ENCODE measurements around the gene ANGPT4.

The ANGPT4 gene

DNA sequence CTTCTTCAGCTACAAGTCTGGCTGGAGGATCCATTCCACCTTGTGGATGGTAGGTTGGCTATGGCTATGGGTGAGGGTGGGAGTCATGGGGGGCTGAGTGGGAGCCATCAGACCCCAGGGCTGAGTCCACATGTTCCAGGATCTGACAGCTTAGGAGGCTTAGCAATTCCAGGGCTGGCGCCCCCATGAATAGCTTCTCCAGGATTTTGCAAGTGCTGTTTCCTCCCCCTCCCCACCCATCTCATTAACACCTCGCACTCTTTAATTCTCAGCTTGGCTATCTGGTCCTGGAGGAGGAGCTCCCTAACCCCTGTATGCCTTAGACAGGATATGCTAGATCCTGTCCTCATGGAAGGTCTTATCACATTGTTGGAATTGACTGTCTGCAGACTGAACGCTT lies 39.0 kb upstream of the ANGPT4 start:
- no peak overlapping the region for H3K27ac ChIP-seq
- no peak for DNase-seq
- in situ Hi-C loops (cut with HindIII; ENCODE audit: low pct_ligation_motif_present, low sequenced_read_pairs) = no loop called here
- H3K36me3 ChIP-seq (replicated peaks) = no peaks in the 10 kb centered on the region
- H3K4me3 ChIP-seq (ENCODE audit: low read depth, low read length) = no peak overlapping the region
- H3K27me3 ChIP-seq (replicated peaks) = no peaks in the 10 kb centered on the region
- TF ChIP-seq, protein P1, sequence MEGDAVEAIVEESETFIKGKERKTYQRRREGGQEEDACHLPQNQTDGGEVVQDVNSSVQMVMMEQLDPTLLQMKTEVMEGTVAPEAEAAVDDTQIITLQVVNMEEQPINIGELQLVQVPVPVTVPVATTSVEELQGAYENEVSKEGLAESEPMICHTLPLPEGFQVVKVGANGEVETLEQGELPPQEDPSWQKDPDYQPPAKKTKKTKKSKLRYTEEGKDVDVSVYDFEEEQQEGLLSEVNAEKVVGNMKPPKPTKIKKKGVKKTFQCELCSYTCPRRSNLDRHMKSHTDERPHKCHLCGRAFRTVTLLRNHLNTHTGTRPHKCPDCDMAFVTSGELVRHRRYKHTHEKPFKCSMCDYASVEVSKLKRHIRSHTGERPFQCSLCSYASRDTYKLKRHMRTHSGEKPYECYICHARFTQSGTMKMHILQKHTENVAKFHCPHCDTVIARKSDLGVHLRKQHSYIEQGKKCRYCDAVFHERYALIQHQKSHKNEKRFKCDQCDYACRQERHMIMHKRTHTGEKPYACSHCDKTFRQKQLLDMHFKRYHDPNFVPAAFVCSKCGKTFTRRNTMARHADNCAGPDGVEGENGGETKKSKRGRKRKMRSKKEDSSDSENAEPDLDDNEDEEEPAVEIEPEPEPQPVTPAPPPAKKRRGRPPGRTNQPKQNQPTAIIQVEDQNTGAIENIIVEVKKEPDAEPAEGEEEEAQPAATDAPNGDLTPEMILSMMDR (IDR thresholded peaks at IDR 0.05; ENCODE audit: low read depth, low read length, missing control alignments) = no peak

DNA sequence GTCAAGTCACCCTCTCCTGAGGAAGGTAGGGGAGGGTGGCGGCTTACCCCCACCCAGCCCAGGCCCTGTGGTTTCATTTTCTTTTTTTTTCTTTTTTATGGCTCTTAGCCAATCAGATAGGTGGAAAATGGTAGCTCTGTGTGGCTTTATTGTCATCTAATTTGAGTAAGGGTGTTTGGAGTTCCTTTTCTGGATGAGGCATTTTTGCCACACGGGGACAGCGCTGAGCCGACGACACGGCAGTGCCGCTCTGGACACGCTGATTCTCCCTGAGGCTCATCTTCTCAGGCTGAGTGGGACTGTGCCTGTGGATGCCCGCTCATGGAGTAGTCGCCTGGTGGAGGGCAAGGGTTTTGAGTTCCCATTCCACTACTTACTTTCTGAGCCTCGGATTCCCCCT lies 37.6 kb upstream of the ANGPT4 start:
- in situ Hi-C loops (cut with HindIII; ENCODE audit: low pct_ligation_motif_present, low sequenced_read_pairs) = no loop called here
- DNase-seq = no peak
- H3K4me3 ChIP-seq (ENCODE audit: low read depth, low read length) = no peak overlapping the region
- H3K27ac ChIP-seq = no peak overlapping the region
- no peaks in the 10 kb centered on the region for H3K36me3 ChIP-seq (replicated peaks)
- TF ChIP-seq, protein P1 (IDR thresholded peaks at IDR 0.05; ENCODE audit: low read depth, low read length, missing control alignments) = peak; percentile 41
- H3K27me3 ChIP-seq (replicated peaks) = no peaks in the 10 kb centered on the region

DNA sequence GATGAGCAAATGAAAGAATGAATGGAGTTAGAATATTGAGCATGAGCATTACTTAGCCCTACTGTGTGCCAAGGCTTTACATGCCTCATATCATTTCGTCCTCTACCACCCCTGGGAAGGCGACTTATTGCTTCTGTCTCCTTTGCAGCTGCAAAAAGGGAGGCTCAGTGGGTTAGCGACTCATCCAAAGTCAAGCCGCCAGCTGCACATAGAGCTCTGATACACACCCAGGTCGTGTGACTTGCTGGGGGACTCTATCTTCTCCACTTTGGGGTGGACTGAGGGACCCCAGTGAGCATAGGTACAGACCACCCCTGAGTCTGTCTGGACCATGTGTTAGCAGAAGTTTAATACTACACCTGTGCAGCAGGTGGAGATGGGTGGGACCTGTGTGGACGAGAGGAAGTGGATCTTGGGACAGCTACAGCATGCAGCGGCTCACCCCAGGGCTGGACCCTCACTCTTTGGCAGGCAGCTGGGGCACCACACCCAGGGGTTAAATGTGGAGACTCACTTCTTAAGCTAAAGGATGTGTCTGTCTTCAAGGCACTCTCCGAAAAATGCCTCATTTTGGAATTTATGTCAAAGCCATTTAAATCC lies 36.2 kb upstream of the ANGPT4 start:
- Histone ChIP-seq H3K4me3 (ENCODE audit: low read depth, low read length) (no peak overlapping the region), H3K36me3 (replicated peaks) (no peaks in the 10 kb centered on the region), H3K27me3 (replicated peaks) (no peaks in the 10 kb centered on the region), H3K27ac (no peak overlapping the region)
- no peak for DNase-seq
- TF ChIP-seq, protein P1 (IDR thresholded peaks at IDR 0.05; ENCODE audit: low read depth, low read length, missing control alignments) = no peak
- in situ Hi-C loops (cut with HindIII; ENCODE audit: low pct_ligation_motif_present, low sequenced_read_pairs) = no loop called here

DNA sequence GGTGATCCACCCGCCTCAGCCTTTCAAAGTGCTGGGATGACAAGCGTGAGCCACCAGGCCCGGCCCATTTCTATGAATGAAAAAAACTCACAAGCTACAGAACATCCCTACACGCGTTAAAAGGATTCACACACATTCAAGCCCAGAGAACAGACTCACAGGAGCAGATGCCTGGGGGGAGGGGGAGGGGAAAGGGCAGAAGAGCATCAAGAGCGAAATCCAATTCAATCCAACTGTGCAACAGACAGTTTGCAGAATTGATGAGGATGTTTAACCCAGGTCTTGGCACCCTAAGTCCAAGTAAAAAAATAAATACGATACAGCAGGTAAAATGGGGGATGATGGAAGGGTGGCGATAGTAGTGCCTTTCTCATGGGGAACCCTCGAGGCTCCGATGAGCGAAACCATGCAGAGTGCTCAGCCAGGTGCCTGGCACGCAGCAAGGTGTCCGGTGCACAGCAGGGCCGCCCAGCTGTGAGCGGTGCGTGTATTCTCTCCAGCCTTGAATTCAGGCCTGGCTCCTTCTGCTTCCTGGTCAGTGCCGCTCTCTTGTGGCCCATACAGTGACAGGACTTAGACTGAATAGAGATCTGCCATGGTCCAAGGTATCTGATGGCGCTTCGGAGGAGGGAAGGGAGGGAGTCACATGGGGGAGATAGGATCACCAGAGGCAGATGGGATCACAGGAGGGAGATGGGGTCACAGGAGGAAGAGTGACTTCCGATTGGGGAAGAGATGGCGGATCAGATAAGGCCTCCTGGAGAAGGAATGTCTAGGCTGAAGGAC lies 35.4 kb upstream of the ANGPT4 start:
- H3K4me3 ChIP-seq (ENCODE audit: low read depth, low read length) = no peak overlapping the region
- H3K36me3 ChIP-seq (replicated peaks) = no peaks in the 10 kb centered on the region
- H3K27ac ChIP-seq = no peak overlapping the region
- H3K27me3 ChIP-seq (replicated peaks) = no peaks in the 10 kb centered on the region
- TF ChIP-seq, protein P1 (IDR thresholded peaks at IDR 0.05; ENCODE audit: low read depth, low read length, missing control alignments) = no peak
- DNase-seq = no peak
- in situ Hi-C loops (cut with HindIII; ENCODE audit: low pct_ligation_motif_present, low sequenced_read_pairs) = no loop called here

DNA sequence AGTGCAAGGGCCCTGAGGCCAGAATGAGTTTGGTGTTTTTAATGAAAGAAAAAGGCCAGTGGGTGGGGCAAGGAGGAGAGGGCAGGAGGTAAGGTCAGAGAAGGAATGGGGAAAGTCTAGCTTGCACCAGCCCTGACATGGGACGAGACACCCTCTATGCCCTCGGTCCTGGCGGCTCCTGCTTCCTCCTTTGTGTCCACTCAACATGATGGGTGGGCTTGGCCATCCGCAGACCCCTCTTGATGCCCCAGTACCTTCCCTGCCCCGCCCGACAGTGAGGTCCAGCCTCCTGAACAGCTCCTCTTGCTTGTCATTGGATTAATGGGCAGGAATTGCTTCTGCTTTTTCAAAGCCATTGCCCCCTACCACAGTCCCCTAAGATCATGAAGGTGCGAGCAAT lies 33.6 kb upstream of the ANGPT4 start:
- Histone ChIP-seq H3K36me3 (replicated peaks) (no peaks in the 10 kb centered on the region), H3K27me3 (replicated peaks) (no peaks in the 10 kb centered on the region), H3K27ac (no peak overlapping the region), H3K4me3 (ENCODE audit: low read depth, low read length) (no peak overlapping the region)
- in situ Hi-C loops (cut with HindIII; ENCODE audit: low pct_ligation_motif_present, low sequenced_read_pairs) = no loop called here
- no peak for DNase-seq
- TF ChIP-seq, protein P1 (IDR thresholded peaks at IDR 0.05; ENCODE audit: low read depth, low read length, missing control alignments) = no peak
